NCI-H446 treated with DMSO at 0.1 percent for 48 hours (cell line): ENCODE data around the gene METTL3.
A peak's percentile ranks its signal among the peaks of the same experiment; 100 is the strongest.

Experiments
- DNase-seq: peaks from one replicate; lab custom pipeline; 2025; lab: John Stamatoyannopoulos, UW

METTL3 gene

GRCh38 chr14:21476523-21476924 is 34.6 kb downstream of the METTL3 start:
- no peak for DNase-seq

GRCh38 chr14:21475767-21476522 is 35.2 kb downstream of the METTL3 start:
- DNase-seq, result no peak

- peak; percentile 47 for DNase-seq
Measured at GRCh38 chr14:21467616-21468015, 43.5 kb downstream of the METTL3 start.

GRCh38 chr14:21455912-21456667 is 55.0 kb downstream of the METTL3 start, which contains the start of gene CHD8:
TSS of gene CHD8 (minus strand) at chr14:21456123. CDS start at chr14:21431643, 24,480 bp downstream.
- DNase-seq, result peak; percentile 100

- no peak for DNase-seq
Measured at GRCh38 chr14:21455592-21455911, 55.6 kb downstream of the METTL3 start.

GRCh38 chr14:21454843-21455544 is 56.1 kb downstream of the METTL3 start:
- no peak for DNase-seq

GRCh38 chr14:21449899-21450216 is 61.3 kb downstream of the METTL3 start:
- no peak for DNase-seq
